HG03432 (cell line): Measurements from ENCODE around the gene DCAF16.

ENCODE experiments used
- ATAC-seq: cut with Tn5 transposase; IDR thresholded peaks from one replicate; pipeline ENCODE4 v1.9.1; 2021; ENCODE audit warnings: mild to moderate bottlenecking, moderate library complexity; ENCODE audit not compliant: unreplicated experiment

The DCAF16 gene

GRCh38 chr4:17785858-17786257 lies 24.7 kb downstream of the DCAF16 start:
- no peak for ATAC-seq

GRCh38 chr4:17781300-17782287 lies 29.0 kb downstream of the DCAF16 start, which contains the start of gene FAM184B:
TSS of gene FAM184B (minus strand) at chr4:17781621. CDS start at chr4:17781299, 322 bp downstream.
- no peak for ATAC-seq

- no peak for ATAC-seq
These were observed 29.9 kb downstream of the DCAF16 start for GRCh38 chr4:17780501-17781299.

- no peak for ATAC-seq
These were observed 32.1 kb downstream of the DCAF16 start for GRCh38 chr4:17778431-17778830.

GRCh38 chr4:17773135-17773698 lies 37.3 kb downstream of the DCAF16 start:
- ATAC-seq = no peak

GRCh38 chr4:17771284-17771908 lies 39.2 kb downstream of the DCAF16 start:
- ATAC-seq = no peak

GRCh38 chr4:17770845-17771244 lies 39.7 kb downstream of the DCAF16 start:
- ATAC-seq = no peak

- no peak for ATAC-seq
These were observed 41.0 kb downstream of the DCAF16 start for GRCh38 chr4:17769406-17770174.

GRCh38 chr4:17766826-17767458 lies 43.6 kb downstream of the DCAF16 start:
- no peak for ATAC-seq

GRCh38 chr4:17765514-17766286 lies 44.9 kb downstream of the DCAF16 start:
- no peak for ATAC-seq

- no peak for ATAC-seq
These were observed 46.6 kb downstream of the DCAF16 start for GRCh38 chr4:17763931-17764330.

- no peak for ATAC-seq
These were observed 47.1 kb downstream of the DCAF16 start for GRCh38 chr4:17763416-17763815.

- ATAC-seq = no peak
These were observed 47.8 kb downstream of the DCAF16 start for GRCh38 chr4:17762726-17763125.

GRCh38 chr4:17761062-17761461 lies 49.5 kb downstream of the DCAF16 start:
- ATAC-seq = no peak

- no peak for ATAC-seq
These were observed 49.9 kb downstream of the DCAF16 start for GRCh38 chr4:17760626-17761025.

GRCh38 chr4:17758485-17758884 lies 52.1 kb downstream of the DCAF16 start:
- no peak for ATAC-seq

- ATAC-seq = no peak
These were observed 52.9 kb downstream of the DCAF16 start for GRCh38 chr4:17757621-17758020.

GRCh38 chr4:17753646-17754045 lies 56.9 kb downstream of the DCAF16 start:
- no peak for ATAC-seq
